IPS-20b (cell line): Measurements from ENCODE around the gene CDK6.

Experiments used
- H3K27ac ChIP-seq: one replicate; pipeline ENCODE4 v1.5.1; 2013; ENCODE audit warnings: low read length
- H3K27me3 ChIP-seq: 2 replicates; pipeline ENCODE4 v1.6.1; 2013; ENCODE audit warnings: mild to moderate bottlenecking, low read length, inconsistent platforms; ENCODE audit not compliant: insufficient read depth
- H3K36me3 ChIP-seq: 2 replicates; pipeline ENCODE4 v1.6.1; 2013; ENCODE audit warnings: low read depth, mild to moderate bottlenecking, inconsistent platforms, low read length, moderate library complexity; ENCODE audit not compliant: insufficient read depth
- H3K4me1 ChIP-seq: 2 replicates; pipeline ENCODE4 v1.6.1; 2013; ENCODE audit warnings: mild to moderate bottlenecking, control low read depth, inconsistent platforms, low read length, moderate library complexity; ENCODE audit not compliant: insufficient read depth
- H3K4me3 ChIP-seq: 2 replicates; pipeline ENCODE4 v1.5.1; 2013; ENCODE audit warnings: mild to moderate bottlenecking, low read length, inconsistent platforms
- H3K9ac ChIP-seq: 2 replicates; pipeline ENCODE4 v1.6.1; 2013; ENCODE audit warnings: low read depth, mild to moderate bottlenecking, inconsistent platforms, low read length, moderate library complexity
- H3K9me3 ChIP-seq: 2 replicates; pipeline ENCODE4 v1.6.1; 2013; ENCODE audit warnings: mild to moderate bottlenecking, low read depth, low read length, inconsistent platforms; ENCODE audit not compliant: insufficient read depth

Gene CDK6

DNA sequence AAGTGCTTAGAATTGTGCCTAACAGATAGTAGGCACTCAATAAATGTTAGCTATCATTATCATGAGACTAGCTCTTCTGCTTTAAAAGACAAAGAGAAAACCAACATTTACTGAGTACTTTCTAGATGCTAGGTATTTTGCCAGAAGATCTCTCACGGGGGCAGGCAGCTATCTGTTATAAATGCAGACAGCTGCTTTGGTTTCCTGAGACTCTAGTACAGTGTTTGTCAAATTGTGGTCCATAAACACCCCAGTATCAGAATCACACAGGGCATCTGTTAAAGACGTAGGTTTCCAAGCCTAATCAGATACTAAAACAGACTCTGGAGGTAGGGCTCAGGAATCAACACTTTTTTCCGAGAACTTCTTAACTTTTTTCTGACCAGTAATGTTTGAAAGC lies 260.1 kb downstream of the CDK6 start:
- no peaks in the 10 kb centered on the region for H3K9me3 ChIP-seq
- H3K27ac ChIP-seq: no peak overlapping the region
- H3K27me3 ChIP-seq: no peaks in the 10 kb centered on the region
- H3K9ac ChIP-seq: no peak overlapping the region
- no peaks in the 10 kb centered on the region for H3K4me1 ChIP-seq
- peaks cover 93% of the 10 kb centered on the region for H3K36me3 ChIP-seq
- no peak overlapping the region for H3K4me3 ChIP-seq

DNA sequence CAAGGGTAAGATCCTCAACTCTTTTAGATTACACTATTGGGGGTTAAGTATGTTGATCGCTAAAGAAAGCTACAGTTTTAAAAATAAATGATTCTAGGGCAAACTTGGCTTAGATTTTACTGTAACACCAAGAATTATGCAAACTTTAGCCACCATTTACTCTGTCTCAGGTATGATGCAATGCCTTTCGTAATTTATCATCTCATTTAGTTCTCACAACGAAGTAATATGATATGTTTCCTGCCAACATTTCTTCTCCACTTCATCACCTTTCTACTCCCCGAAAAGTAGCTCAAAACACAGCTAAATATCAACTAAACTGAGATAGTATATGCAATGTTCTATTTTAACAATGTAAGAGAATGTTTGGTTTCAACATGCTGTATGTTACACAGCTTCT lies 267.2 kb downstream of the CDK6 start:
- H3K36me3 ChIP-seq: peaks cover 82% of the 10 kb centered on the region

DNA sequence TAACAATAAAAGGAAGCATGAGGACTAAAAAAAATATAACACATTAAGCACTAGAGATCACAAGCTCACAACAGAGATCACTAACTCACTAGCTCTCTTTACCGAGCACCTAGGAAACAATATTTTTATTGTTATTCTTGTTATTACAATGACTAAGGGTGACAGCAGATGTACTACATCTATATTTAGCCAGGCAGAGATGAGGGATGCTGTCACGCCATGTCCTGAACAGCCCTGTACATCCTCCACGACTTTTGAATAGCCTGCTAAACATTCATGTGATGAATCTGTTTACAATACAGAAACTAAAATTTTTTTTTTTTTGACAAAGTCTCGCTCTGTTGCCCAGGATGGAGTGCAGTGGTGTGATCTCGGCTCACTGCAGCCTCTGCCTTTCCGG lies 268.9 kb downstream of the CDK6 start:
- no peak overlapping the region for H3K9ac ChIP-seq
- H3K36me3 ChIP-seq: peaks cover 86% of the 10 kb centered on the region
- H3K4me1 ChIP-seq: no peaks in the 10 kb centered on the region
- no peak overlapping the region for H3K27ac ChIP-seq
- no peaks in the 10 kb centered on the region for H3K9me3 ChIP-seq
- no peak overlapping the region for H3K4me3 ChIP-seq
- no peaks in the 10 kb centered on the region for H3K27me3 ChIP-seq

More for the DNA sequence above, 267.2 kb downstream of the CDK6 start:
- Histone ChIP-seq H3K9ac (no peak overlapping the region), H3K4me3 (no peak overlapping the region), H3K27me3 (no peaks in the 10 kb centered on the region), H3K9me3 (no peaks in the 10 kb centered on the region), H3K27ac (no peak overlapping the region), H3K4me1 (no peaks in the 10 kb centered on the region)

DNA sequence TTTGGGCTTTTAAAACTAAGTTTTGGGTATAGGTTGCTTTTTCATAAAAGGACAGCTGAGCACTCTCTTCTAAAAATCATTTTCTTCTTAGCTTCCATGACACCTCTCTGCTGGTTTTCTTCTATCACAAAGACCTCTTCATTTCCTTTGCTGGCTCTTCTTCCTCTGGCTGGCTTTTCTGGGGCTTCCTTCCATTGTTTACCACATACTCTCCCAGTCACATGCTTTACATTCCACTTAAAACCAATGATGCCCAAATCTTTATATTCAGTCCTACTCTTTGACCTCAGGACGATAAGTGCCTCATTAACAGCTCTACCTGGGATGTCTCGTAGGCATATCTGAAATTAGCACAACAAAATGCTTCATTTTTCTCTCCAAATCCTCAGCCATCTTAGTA lies 273.0 kb downstream of the CDK6 start:
- H3K9me3 ChIP-seq: no peaks in the 10 kb centered on the region
- H3K27me3 ChIP-seq: no peaks in the 10 kb centered on the region
- no peak overlapping the region for H3K27ac ChIP-seq
- H3K9ac ChIP-seq: no peak overlapping the region
- no peak overlapping the region for H3K4me3 ChIP-seq
- peaks cover 78% of the 10 kb centered on the region for H3K36me3 ChIP-seq
- H3K4me1 ChIP-seq: no peaks in the 10 kb centered on the region

DNA sequence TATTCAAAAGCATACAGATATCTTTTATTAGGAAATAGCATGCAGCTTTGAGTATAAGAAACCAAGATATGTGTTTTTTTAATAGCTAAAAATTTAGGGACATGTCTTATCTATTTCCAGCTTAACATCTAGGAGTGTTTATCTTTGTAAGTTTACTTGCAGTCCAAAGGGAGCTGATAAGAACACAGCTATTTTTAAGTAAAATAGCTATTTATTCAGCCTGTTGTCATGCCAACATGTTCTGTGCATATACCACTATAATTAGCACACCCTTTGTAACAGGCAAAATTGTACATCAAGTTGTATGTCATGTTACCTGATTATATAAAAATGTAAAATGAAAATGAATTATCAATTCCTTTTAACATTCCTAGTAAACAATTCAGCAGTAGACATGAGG lies 275.8 kb downstream of the CDK6 start:
- Histone ChIP-seq H3K27me3 (no peaks in the 10 kb centered on the region), H3K27ac (no peak overlapping the region)

DNA sequence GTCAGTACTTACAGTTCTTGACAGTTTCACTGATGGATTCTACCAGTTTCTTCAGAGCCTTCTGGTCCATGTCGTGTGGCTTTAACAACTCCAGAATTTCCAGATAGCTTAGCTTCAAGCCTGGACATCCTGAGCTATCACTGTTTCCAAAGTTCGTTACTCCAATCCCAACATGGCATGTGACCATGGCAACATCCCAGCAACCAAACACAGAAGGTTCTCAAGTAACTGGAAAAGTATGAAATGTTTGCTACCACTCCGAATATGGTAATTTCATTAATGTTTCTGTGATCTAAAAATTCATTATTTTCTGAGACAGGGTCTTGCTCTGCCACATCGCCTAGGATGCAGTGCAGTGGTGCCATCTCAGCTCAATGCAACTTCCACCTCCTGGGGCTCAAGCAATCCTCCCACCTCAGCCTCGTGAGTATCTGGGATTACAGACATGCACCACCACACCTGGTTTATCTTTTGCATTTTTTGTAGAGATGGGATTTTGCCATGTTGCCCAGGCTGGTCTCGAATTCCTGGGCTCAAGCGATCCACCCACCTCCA lies 278.5 kb downstream of the CDK6 start:
- H3K27ac ChIP-seq: no peak overlapping the region
- H3K27me3 ChIP-seq: no peaks in the 10 kb centered on the region
- H3K4me3 ChIP-seq: no peak overlapping the region
- no peaks in the 10 kb centered on the region for H3K4me1 ChIP-seq
- no peaks in the 10 kb centered on the region for H3K9me3 ChIP-seq
- H3K9ac ChIP-seq: no peak overlapping the region
- peaks cover 31% of the 10 kb centered on the region for H3K36me3 ChIP-seq

More for the DNA sequence above, 275.8 kb downstream of the CDK6 start:
- no peak overlapping the region for H3K4me3 ChIP-seq
- peaks cover 53% of the 10 kb centered on the region for H3K36me3 ChIP-seq
- no peak overlapping the region for H3K9ac ChIP-seq
- H3K9me3 ChIP-seq: no peaks in the 10 kb centered on the region
- no peaks in the 10 kb centered on the region for H3K4me1 ChIP-seq

DNA sequence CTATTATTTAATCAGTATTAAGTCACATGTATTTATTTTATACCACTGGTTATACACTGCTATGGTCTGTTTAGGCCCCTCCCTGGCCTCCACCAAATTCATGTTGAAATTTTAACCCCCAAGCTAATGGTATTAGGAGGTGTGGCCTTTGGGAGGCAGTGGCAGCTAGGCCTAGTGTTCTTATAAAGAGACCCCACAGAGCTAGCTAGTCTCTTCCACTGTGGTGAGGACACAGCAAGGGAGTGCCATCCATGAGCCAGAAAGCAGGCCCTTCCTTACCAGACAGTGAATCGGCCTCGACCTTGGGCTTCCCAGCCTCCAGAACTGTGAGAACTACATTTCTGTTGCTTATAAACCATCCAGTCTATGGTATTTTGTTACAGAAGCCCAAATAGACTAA lies 279.1 kb downstream of the CDK6 start:
- Histone ChIP-seq H3K9me3 (no peaks in the 10 kb centered on the region), H3K27me3 (no peaks in the 10 kb centered on the region), H3K36me3 (peaks cover 26% of the 10 kb centered on the region), H3K4me1 (no peaks in the 10 kb centered on the region), H3K4me3 (no peak overlapping the region), H3K9ac (no peak overlapping the region), H3K27ac (no peak overlapping the region)
